ENCODE results near the gene OR5B21.

OR5B21 gene

GRCh38 chr11:58493676-58494075 lies 14.2 kb downstream of the OR5B21 start:
- DNase-seq (ENCODE audit: low read depth, low spot score): no peak

- DNase-seq (ENCODE audit: low read depth, low spot score): no peak
Observed at GRCh38 chr11:58490827-58491226, 17.1 kb downstream of the OR5B21 start.

- no peak for DNase-seq (ENCODE audit: low read depth, low spot score)
Observed at GRCh38 chr11:58487170-58487569, 20.7 kb downstream of the OR5B21 start.

GRCh38 chr11:58485961-58486360 lies 21.9 kb downstream of the OR5B21 start:
- no peak for DNase-seq (ENCODE audit: low read depth, low spot score)

GRCh38 chr11:58471892-58472291 lies 36.0 kb downstream of the OR5B21 start:
- no peak for DNase-seq (ENCODE audit: low read depth, low spot score)

- DNase-seq (ENCODE audit: low read depth, low spot score): no peak
Observed at GRCh38 chr11:58466293-58466692, 41.6 kb downstream of the OR5B21 start.

- no peak for DNase-seq (ENCODE audit: low read depth, low spot score)
Observed at GRCh38 chr11:58465690-58466089, 42.2 kb downstream of the OR5B21 start.
